Activated CD8-positive, alpha-beta T cell treated with anti-CD3 and anti-CD28 coated beads, Interleukin-2, amount 10 ng/mL, durations not matched to agents 7 days and 5 days (primary cell): ENCODE measurements around the gene RBFOX1. TPM values are rescaled to one million over a fixed set of nuclear protein-coding genes. Genes with fewer than 3 reads are reported as not detected.

Source experiments
- ATAC-seq: fragments of 150-1000 bp; cut with Tn5 transposase; one replicate; pipeline ENCODE4 v1.10.0; 2021; ENCODE audit warnings: moderate library complexity
- CTCF ChIA-PET: fragments of 350-600 bp; sonication (Branson Sonifier 250); formaldehyde crosslinking; loops from one replicate; lab custom pipeline; 2021; ENCODE audit warnings: antibody characterized with exemption; lab: Charles Lee
- POLR2A ChIA-PET: fragments of 350-600 bp; sonication (Branson Sonifier 250); formaldehyde crosslinking; loops from one replicate; lab custom pipeline; 2021; ENCODE audit warnings: antibody characterized with exemption; lab: Charles Lee
- DNase-seq: peaks from one replicate; pipeline ENCODE4 v3.0.0-alpha.2; 2020
- H3K27ac Mint-ChIP-seq: one replicate; pipeline ENCODE4 v1.8.0; 2021; ENCODE audit warnings: mild to moderate bottlenecking, mixed read lengths
- H3K27me3 Mint-ChIP-seq: one replicate; pipeline ENCODE4 v1.8.0; 2021; ENCODE audit warnings: low read depth, mixed read lengths
- H3K36me3 Mint-ChIP-seq: one replicate; pipeline ENCODE4 v1.8.0; 2021; ENCODE audit warnings: low read depth, mixed read lengths
- H3K4me1 Mint-ChIP-seq: one replicate; pipeline ENCODE4 v1.8.0; 2021; ENCODE audit warnings: low read depth, mixed read lengths
- H3K4me3 Mint-ChIP-seq: one replicate; pipeline ENCODE4 v1.8.0; 2021; ENCODE audit warnings: mild to moderate bottlenecking, mixed read lengths
- H3K9me3 Mint-ChIP-seq: one replicate; pipeline ENCODE4 v1.8.0; 2022; ENCODE audit warnings: mixed read lengths; ENCODE audit not compliant: insufficient read depth
- total RNA-seq, 2 experiments: library from RNA; stranded (reverse); gene quantifications; one replicate each; pipeline ENCODE4 v1.2.3, GENCODE V29; 2021

RBFOX1 gene
- total RNA-seq, 2 experiments from 2014 or later: not detected

- Mint-ChIP-seq H3K27ac (no peak overlapping the region), H3K4me1 (no peaks in the 10 kb centered on the region), H3K4me3 (no peak overlapping the region), H3K36me3 (no peaks in the 10 kb centered on the region), H3K27me3 (no peaks in the 10 kb centered on the region), H3K9me3 (peaks cover 21% of the 10 kb centered on the region)
- ChIA-PET POLR2A (no interaction called here), CTCF (no interaction called here)
- no peak for DNase-seq
- no peak for ATAC-seq
These were observed 4.1 kb downstream of the RBFOX1 start for GRCh38 chr16:7336742-7337141.

GRCh38 chr16:7338826-7339225 is 6.2 kb downstream of the RBFOX1 start:
- H3K27ac Mint-ChIP-seq: no peak overlapping the region
- no peak overlapping the region for H3K4me3 Mint-ChIP-seq
- no peaks in the 10 kb centered on the region for H3K4me1 Mint-ChIP-seq
- DNase-seq: no peak
- no peaks in the 10 kb centered on the region for H3K36me3 Mint-ChIP-seq
- ChIA-PET CTCF (no interaction called here), POLR2A (no interaction called here)
- peaks cover 17% of the 10 kb centered on the region for H3K9me3 Mint-ChIP-seq
- H3K27me3 Mint-ChIP-seq: no peaks in the 10 kb centered on the region
- no peak for ATAC-seq

GRCh38 chr16:7339700-7340099 is 7.1 kb downstream of the RBFOX1 start:
- ChIA-PET CTCF (no interaction called here), POLR2A (no interaction called here)
- H3K4me1 Mint-ChIP-seq: no peaks in the 10 kb centered on the region
- H3K27me3 Mint-ChIP-seq: no peaks in the 10 kb centered on the region
- DNase-seq (no peak), ATAC-seq (no peak)
- H3K27ac Mint-ChIP-seq: no peak overlapping the region
- no peaks in the 10 kb centered on the region for H3K36me3 Mint-ChIP-seq
- H3K4me3 Mint-ChIP-seq: no peak overlapping the region
- peaks cover 17% of the 10 kb centered on the region for H3K9me3 Mint-ChIP-seq

GRCh38 chr16:7340938-7341337 is 8.3 kb downstream of the RBFOX1 start:
- no peak for ATAC-seq
- Mint-ChIP-seq H3K4me3 (no peak overlapping the region), H3K36me3 (no peaks in the 10 kb centered on the region), H3K4me1 (no peaks in the 10 kb centered on the region), H3K9me3 (peaks cover 17% of the 10 kb centered on the region), H3K27me3 (no peaks in the 10 kb centered on the region), H3K27ac (no peak overlapping the region)
- no peak for DNase-seq
- ChIA-PET POLR2A (no interaction called here), CTCF (no interaction called here)

GRCh38 chr16:7342598-7342997 is 10.0 kb downstream of the RBFOX1 start:
- CTCF ChIA-PET: no interaction called here
- POLR2A ChIA-PET: no interaction called here
- no peaks in the 10 kb centered on the region for H3K4me1 Mint-ChIP-seq
- H3K36me3 Mint-ChIP-seq: no peaks in the 10 kb centered on the region
- peaks cover 17% of the 10 kb centered on the region for H3K9me3 Mint-ChIP-seq
- DNase-seq (no peak), ATAC-seq (no peak)
- no peak overlapping the region for H3K4me3 Mint-ChIP-seq
- H3K27ac Mint-ChIP-seq: no peak overlapping the region
- no peaks in the 10 kb centered on the region for H3K27me3 Mint-ChIP-seq

- Mint-ChIP-seq H3K4me3 (no peak overlapping the region), H3K9me3 (peaks cover 15% of the 10 kb centered on the region), H3K36me3 (no peaks in the 10 kb centered on the region), H3K4me1 (no peaks in the 10 kb centered on the region), H3K27ac (no peak overlapping the region), H3K27me3 (no peaks in the 10 kb centered on the region)
- ChIA-PET POLR2A (no interaction called here), CTCF (no interaction called here)
- DNase-seq (no peak), ATAC-seq (no peak)
These were observed 10.6 kb downstream of the RBFOX1 start for GRCh38 chr16:7343243-7343642.

GRCh38 chr16:7344830-7345780 is 12.5 kb downstream of the RBFOX1 start:
- H3K27ac Mint-ChIP-seq: no peak overlapping the region
- ChIA-PET POLR2A (no interaction called here), CTCF (no interaction called here)
- ATAC-seq: no peak
- DNase-seq: no peak
- no peaks in the 10 kb centered on the region for H3K4me1 Mint-ChIP-seq
- H3K27me3 Mint-ChIP-seq: no peaks in the 10 kb centered on the region
- no peak overlapping the region for H3K4me3 Mint-ChIP-seq
- peaks cover 11% of the 10 kb centered on the region for H3K9me3 Mint-ChIP-seq
- no peaks in the 10 kb centered on the region for H3K36me3 Mint-ChIP-seq

- H3K36me3 Mint-ChIP-seq: no peaks in the 10 kb centered on the region
- H3K9me3 Mint-ChIP-seq: peaks cover 13% of the 10 kb centered on the region
- no peak overlapping the region for H3K27ac Mint-ChIP-seq
- no peaks in the 10 kb centered on the region for H3K27me3 Mint-ChIP-seq
- no peaks in the 10 kb centered on the region for H3K4me1 Mint-ChIP-seq
- ATAC-seq (no peak), DNase-seq (no peak)
- POLR2A ChIA-PET: no interaction called here
- CTCF ChIA-PET: no interaction called here
- H3K4me3 Mint-ChIP-seq: no peak overlapping the region
These were observed 18.2 kb downstream of the RBFOX1 start for GRCh38 chr16:7350806-7351205.

GRCh38 chr16:7351610-7352510 is 19.2 kb downstream of the RBFOX1 start:
- no peak overlapping the region for H3K27ac Mint-ChIP-seq
- no peak overlapping the region for H3K4me3 Mint-ChIP-seq
- DNase-seq: no peak
- peaks cover 13% of the 10 kb centered on the region for H3K9me3 Mint-ChIP-seq
- ATAC-seq: no peak
- H3K27me3 Mint-ChIP-seq: no peaks in the 10 kb centered on the region
- POLR2A ChIA-PET: no interaction called here
- CTCF ChIA-PET: no interaction called here
- no peaks in the 10 kb centered on the region for H3K4me1 Mint-ChIP-seq
- H3K36me3 Mint-ChIP-seq: no peaks in the 10 kb centered on the region

GRCh38 chr16:7355758-7356157 is 23.1 kb downstream of the RBFOX1 start:
- ChIA-PET CTCF (no interaction called here), POLR2A (no interaction called here)
- Mint-ChIP-seq H3K27ac (no peak overlapping the region), H3K27me3 (no peaks in the 10 kb centered on the region), H3K36me3 (no peaks in the 10 kb centered on the region), H3K4me3 (no peak overlapping the region), H3K4me1 (no peaks in the 10 kb centered on the region), H3K9me3 (peaks cover 12% of the 10 kb centered on the region)
- no peak for DNase-seq
- no peak for ATAC-seq

- no peak for DNase-seq
- no peaks in the 10 kb centered on the region for H3K4me1 Mint-ChIP-seq
- peaks cover 18% of the 10 kb centered on the region for H3K9me3 Mint-ChIP-seq
- ChIA-PET POLR2A (no interaction called here), CTCF (no interaction called here)
- no peak overlapping the region for H3K27ac Mint-ChIP-seq
- H3K27me3 Mint-ChIP-seq: no peaks in the 10 kb centered on the region
- no peak overlapping the region for H3K4me3 Mint-ChIP-seq
- H3K36me3 Mint-ChIP-seq: no peaks in the 10 kb centered on the region
- ATAC-seq: no peak
These were observed 28.9 kb downstream of the RBFOX1 start for GRCh38 chr16:7361416-7362129.
